Endometrial microvascular endothelial cells (primary cell): Measurements from ENCODE around the gene PDS5B. TPM values are rescaled to one million over a fixed set of nuclear protein-coding genes. Genes with fewer than 3 reads are reported as not detected.

Experiments
- in situ Hi-C: cut with HindIII; loops from 2 replicates; pipeline ENCODE4 v1.10.0; 2017; ENCODE audit warnings: low sequenced_read_pairs, low pct_unique_long_range_greater_than_20kb; ENCODE audit errors: inconsistent ontology term
- total RNA-seq: library from RNA; depleted of rRNA; stranded (reverse); fragments of >200 nt; gene quantifications from one replicate; pipeline ENCODE4 v1.2.3, GENCODE V29; 2015; ENCODE audit errors: inconsistent ontology term

PDS5B gene
- total RNA-seq, 1 donor from 2014 or later, result 18.5 TPM

DNA sequence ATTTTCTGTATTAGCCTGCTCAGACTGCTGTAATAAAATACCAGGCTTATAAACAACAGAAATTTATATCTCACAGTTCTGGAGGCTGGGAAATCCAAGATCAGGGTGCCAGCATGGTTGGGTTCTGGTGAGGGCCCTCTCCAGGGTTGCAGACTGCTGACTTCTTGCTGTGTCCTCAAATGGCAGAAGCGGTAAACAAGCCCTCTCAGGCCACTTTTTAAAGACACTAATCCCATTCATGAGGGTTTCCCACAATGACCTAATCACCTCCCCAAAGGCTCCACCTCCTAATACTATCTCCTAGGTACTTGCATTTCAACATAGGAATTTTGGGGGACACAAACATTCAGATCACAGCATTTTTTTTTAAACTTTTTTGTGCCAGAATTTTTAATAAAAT lies 159.3 kb downstream of the PDS5B start:
- in situ Hi-C loops, result no loop called here

DNA sequence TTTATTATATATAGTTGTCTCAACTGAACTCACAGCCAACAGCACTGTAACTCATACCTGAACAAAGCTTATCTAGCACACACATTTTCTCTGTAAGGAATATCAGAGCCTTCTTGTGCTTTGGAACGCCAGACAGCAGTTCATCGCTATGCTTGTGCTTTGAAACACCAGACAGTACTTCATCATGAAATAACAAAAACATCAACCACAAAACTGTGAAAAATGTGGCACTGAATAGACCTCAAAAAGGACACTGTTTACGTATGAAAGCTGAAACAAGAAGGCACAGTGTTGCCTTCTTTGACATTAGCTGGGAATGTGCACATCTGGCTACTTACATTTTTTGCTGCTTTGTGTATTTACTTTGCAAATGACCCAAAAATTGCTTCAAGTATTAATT lies 160.2 kb downstream of the PDS5B start:
- in situ Hi-C loops, result no loop called here

DNA sequence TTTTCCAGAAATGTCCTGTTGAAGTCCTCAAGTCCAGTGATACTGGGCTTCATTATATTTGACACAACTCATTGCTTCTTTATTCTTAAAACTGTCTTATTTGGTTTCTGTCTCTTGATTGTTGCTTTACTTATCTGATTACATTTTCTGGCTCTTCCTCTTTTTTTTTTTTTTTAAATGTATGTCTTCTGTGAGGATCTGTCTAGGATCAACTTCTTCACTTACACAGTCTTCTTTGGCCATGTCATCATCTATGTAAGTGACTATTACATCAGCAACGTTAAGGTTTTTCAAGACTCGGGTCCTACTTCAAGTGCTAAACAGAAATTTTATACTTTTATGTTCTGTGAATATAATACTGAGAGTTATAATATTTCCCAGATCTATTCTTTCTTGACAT lies 162.1 kb downstream of the PDS5B start:
- in situ Hi-C loops, result no loop called here

DNA sequence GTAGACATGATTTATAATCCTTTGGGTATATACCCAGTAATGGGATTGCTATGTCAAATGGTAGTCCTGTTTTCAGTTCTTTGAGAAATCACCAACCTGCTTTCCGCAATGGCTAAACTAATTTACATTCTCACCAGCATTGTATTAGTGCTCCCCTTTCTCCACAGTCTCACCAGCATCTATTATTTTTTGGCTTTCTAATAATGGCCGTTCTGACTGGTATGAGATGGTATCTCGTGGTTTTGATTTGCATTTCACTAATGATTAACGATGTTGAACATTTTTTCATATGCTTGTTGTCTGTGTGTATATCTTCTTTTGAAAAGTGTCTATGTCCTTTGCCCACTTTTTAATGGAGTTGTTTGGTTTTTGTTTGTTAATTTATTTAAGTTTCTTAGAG lies 165.1 kb downstream of the PDS5B start:
- in situ Hi-C loops, result no loop called here

DNA sequence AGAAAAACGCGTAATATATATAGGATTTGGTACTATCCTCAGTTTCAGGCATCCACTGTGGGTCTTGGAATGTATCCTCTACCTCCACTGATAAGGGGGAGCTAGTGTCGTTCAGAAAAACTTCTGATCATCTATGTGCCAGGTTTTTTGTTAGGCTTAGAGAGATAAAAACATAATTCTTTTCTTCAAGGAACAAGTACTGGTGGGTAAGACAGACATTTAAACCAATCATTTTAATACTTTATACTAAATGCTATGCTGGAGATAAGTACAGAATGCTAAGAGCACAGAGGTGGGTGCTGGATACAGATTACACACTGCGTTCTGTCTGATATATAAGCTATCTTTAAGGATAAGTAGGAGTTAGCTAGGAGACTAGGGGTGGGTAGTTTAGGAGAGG lies 166.1 kb downstream of the PDS5B start:
- in situ Hi-C loops, result no loop called here

DNA sequence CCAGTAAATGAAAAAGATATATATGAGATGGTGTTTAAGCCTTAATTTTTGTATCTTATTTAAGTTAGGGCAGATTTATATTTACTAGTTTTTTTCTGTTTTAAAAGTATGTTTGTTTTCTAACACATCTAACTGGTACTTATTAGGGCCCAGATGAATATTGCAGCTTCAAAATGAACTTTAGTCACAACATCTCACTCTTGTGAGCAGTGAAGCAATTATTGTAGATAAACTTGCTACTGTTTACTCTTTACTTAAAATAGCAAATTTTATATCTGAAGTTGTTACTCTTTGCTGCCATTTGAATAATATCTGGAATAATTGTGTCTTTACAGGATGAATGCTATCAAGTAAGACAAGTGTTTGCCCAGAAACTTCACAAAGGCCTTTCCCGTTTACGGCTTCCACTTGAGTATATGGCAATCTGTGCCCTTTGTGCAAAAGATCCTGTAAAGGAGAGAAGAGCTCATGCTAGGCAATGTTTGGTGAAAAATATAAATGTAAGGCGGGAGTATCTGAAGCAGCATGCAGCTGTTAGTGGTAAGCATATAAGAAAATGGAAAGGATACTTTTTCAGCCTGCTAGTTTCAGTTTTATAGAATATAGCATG lies 166.8 kb downstream of the PDS5B start:
- in situ Hi-C loops, result no loop called here

DNA sequence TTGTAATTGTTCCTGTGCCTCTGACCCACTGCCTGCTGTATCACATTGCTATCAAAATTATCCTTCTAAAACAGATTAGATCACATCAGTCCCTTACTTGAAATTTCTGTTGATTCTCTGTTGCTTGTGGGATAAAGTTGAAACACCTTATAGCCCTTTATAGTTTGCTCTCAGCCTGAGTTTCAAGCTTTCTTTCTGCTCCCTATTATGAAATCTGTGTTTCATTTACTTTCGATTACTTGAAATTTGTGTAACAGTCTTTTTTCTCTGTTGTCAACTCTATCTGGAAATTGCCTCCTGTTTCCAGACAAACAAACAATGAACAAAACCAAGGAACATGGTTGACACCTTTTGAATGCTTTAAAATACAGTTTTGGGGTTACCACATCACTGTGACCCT lies 167.9 kb downstream of the PDS5B start:
- in situ Hi-C loops, result no loop called here

DNA sequence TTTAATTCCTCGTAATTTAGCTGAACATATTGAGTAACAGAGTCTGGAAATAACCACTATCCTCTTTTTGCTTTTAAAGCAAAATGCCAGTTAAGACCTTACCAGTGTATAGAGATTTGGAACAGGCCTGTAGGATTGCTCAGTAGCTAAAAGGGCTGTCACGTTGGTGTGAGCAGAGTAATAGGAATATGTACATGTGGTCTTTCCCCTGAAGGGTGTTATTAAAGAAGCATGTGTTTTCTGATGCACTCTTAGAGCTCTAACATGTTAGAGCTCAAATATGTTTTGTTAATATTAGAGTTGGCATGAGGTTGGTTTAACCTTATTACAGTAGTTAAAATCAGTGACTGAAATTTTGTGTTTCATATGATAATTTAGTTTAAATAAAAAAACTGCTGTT lies 172.9 kb downstream of the PDS5B start:
- in situ Hi-C loops, result no loop called here

DNA sequence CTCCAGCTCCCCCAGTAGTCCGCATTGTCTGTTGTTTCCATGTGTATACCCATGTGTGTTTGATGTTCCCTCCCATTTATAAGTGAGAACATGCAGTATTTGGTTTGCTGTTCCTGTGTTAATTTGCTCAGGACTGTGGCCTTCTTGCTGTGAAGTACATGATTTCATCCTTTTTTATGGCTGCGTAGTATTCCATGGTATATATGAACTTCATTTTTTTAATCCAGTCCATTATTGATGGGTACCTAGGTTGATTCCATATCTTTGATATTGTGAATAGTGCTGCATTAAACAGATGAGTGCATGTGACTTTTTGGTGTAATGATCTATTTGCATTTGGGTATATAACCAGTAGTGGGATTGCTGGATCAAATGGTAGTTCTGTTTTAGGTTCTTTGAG lies 175.2 kb downstream of the PDS5B start:
- in situ Hi-C loops, result no loop called here

DNA sequence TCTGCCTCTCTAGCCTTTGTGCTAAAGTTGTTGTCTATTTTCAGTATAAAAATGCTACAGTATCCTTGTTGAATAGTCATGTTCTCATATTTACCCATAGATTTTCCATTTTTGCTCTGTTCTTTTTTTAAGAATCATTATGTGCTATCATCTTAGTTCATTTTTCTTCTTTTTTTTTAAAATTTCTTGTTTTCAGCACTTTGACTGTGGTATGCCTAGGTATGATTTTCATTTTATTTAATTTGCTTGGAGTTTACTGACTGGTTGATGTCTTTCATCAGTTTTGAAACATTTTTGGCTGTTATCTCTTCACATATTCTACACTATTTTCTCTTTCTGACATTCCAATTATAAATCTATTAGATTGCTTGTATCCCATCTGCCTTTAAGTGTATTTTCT lies 192.9 kb downstream of the PDS5B start:
- in situ Hi-C loops, result no loop called here

DNA sequence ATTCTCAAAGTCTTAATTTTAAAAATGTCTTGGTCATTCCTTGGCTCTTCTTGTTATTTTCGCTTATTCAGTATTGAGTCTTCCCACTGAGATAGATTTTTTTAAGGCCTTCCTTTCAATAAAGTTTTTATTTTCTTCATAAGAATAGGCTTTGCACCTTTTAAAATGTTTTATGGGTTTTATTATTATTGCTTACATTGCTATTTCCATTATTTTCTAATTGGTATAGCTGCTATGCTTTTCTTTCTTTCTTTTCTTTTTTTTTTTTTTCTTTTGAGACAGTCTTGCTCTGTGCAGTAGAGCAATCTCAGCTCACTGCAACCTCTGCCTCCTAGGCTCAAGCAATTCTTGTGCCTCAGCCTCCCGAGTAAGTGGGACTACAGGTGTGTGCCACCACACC lies 195.7 kb downstream of the PDS5B start:
- in situ Hi-C loops, result no loop called here

DNA sequence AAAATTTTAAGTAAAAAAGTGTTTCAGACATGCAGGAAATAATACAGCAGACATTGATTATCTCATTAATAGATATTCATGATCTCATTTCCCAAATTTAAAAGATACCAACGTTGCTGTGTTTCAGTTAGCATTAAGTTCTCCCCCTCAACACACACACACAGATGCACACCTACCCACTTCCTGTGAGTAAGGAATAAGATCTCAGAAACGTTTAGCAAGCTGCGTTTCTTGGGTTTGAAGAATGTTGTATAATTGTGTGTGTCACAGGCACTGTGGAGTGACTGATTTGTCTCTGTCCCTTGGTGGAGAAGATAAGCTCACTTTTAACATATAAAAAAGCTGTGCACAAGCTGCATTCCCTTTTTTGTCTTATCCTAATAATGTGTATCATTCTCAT lies 196.8 kb downstream of the PDS5B start:
- in situ Hi-C loops, result no loop called here

DNA sequence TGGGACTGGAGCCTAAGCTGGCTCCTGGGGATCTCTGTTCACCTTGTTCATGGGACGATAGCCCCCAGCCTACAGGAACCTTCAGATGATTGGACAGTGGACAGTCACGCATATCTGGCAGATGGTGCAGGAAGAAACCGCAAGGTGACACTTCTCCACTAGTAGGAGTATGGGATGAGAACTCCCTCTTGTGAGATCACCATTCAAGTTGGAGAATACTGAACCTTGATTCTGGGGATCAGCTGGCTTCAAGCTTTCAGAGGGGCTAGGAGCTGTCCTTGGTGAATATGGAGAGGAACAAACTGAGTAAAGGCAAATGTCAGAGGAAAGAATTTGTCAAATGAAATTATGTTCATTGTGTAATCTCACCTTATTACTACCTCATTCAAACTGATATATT lies 204.5 kb downstream of the PDS5B start:
- in situ Hi-C loops, result no loop called here

DNA sequence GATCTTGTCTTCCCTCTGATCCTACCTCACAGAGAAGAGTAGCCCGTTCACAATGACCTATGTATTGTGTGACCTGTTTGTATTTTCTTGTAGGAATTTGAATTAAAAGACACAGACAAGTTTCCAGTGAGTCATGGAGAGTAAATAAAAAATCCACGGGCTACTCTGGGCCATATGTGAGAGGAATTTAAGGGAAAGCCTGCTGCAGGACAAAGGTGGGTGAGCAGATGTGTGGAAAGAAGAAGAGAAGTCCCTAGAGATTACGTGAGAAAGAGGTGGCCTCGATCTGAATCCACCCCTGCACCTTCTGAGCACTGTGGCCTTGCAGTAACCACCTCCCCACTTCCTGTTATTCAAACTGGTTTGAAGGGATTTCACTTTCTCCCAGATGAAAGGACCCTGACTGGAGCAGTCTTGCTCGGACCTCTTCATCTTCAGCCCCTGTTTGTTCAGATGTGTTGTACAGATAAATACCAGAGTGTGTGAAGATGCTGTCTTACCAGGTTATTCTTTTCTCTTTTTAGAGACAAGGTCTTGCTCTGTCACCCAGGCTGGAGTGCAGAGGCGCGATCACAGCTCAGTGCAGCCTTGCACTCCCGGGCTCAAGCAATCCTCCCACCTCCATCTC lies 205.4 kb downstream of the PDS5B start:
- in situ Hi-C loops, result no loop called here

DNA sequence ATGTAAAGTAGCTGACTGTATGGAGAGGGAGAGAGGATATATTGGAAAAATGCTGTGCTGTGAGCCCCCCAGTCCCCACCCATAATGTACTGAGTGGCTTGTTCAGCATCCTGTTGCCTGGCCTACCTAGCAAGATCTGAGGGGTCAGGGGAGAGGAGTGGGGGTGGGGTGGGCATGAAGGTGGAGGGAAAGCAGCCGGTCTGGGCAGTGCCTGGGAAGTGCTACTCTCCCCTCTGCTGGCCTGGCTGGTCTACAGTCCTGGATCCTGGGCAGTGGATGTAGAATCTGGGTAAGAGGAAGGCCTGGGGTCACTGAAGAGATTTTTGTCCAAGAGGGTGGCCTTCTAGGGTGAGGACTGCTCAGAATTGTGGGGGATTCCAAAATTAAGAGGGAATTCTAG lies 210.5 kb downstream of the PDS5B start:
- in situ Hi-C loops, result no loop called here

DNA sequence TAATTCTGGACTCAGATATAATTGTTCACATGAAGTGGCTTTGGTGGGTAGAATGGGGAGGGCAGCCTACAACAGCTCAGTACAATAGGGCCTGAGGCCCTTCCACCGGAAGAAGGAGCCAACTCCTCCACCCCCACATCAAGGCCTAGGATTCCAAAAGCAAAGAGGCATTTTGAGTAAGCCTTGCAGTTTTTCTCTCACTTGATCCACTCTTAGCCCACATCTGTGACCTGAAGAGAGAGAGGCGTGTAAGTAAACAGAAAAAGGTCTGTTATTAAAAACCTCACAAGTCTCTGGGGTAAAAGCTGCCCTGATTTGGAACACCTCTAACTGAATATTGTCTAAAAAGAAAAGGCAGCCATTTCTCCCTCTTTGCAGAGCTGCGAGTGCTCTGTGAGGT lies 215.9 kb downstream of the PDS5B start:
- in situ Hi-C loops, result no loop called here

DNA sequence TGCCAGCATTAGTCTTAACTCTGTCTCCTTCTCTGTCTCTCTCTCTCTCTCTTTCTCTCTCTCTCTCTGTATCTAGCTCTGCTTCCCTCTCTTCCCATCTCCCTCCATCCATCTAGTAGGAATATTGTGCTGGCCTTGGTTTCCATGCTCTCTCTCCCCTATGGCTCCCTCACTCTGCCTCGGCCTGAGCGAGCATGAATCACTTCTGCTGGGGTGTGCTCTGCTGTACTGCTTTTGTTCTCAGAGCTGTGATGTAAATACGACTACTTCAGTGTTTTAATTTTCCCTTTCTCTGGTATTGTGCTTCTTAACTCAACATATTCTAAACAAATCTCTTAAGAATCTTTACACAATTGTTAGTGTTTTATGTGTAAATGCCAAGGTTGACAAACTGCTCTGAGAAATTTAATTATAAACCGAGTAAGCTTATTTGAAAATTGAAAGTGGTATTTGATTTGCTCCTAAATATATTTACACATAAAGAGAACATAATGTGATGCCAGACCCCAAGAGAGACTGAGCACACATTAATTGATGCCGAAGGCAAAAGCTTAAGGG lies 218.5 kb downstream of the PDS5B start:
- in situ Hi-C loops, result no loop called here

DNA sequence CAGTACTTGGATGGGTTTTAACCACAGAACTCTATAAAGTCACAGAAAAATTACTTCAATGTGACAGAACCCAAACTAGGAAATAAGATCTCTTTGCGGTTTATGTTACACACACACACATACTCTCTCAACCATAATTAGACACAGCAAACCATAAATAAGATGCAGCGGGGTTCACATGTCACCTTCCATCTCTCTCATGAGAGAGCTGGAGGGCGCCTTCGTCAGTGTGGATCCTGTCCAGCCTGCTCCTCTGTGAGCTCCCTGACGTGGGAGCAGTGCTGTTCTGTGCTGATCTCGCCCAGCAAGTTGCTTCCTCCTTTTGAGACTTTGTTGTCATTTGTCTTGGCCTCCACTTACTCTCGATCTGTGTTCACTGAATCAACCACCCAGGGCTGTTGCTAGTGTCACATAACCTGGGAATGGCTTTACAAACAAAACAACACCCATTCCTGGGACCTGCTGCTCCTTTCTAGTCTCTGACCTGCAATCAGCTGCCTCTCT lies 225.1 kb downstream of the PDS5B start:
- in situ Hi-C loops, result no loop called here

DNA sequence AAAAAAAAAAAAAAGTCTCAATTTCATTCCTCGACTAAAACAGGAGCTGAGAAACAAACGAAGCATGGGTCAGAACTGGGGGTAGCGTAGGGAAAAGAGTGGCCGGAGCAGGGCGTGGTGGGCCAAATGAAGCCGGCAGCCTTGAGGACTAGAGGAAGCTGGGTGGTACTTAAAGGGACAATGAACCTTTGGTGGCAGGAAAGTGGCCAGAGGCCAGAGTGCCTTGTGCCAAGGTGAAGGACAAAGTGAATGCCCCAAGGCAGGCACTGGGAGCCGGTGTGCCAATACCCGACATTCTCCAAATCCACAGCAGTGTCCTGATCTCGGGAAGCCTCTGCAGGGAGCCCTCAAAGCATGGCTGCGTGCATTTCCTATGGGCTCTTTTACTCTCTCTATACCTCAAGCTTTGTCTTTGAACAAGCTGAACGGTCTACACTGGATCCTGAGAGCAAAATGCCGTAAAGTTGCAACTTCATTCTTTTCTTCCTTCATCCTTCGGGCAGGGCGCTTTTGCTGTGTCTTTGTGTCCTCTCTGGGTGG lies 235.0 kb downstream of the PDS5B start:
- in situ Hi-C loops, result no loop called here

DNA sequence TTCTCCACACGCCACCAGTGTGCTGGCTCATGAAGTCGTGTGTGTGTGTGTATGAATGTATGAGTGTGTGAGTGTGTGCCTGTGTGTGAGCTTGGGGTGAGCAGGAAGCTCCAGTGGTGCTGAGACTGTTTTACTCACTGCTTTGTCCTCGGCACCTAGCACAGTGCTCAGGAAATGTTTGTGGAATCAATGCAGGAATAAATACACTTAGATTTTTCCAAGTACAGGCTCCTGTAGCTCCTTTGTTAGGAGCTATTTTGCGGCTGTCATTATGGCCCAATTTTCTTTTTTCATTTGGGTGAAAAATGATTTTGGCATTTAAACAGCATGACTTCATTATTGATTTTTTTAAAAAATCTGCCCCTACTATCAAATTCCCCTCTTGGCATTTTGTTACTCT lies 236.5 kb downstream of the PDS5B start:
- in situ Hi-C loops, result no loop called here
